ENCODE measurements around the gene B4GALT2.

The B4GALT2 gene

GRCh38 chr1:43994794-43995790 is 16.1 kb downstream of the B4GALT2 start:
- H3K27ac ChIP-seq: no peak overlapping the region
- H3K4me3 ChIP-seq (ENCODE audit: low read depth in 1 of 2, low read length in 1 of 2): no peak overlapping the region
- H3K9me3 ChIP-seq: no peaks in the 10 kb centered on the region
- TF ChIP-seq CTCF (IDR thresholded peaks at IDR 0.05): no peak
- H3K36me3 ChIP-seq: no peaks in the 10 kb centered on the region
- no peaks in the 10 kb centered on the region for H3K27me3 ChIP-seq
- peaks cover 16 to 17% of the 10 kb centered on the region in 2 experiments for H3K4me1 ChIP-seq (ENCODE audit: control insufficient read depth in 1 of 2, insufficient read depth in 1 of 2, low read depth in 1 of 2, low read length in 1 of 2)

- no peaks in the 10 kb centered on the region for H3K27me3 ChIP-seq
- peaks cover 9 to 10% of the 10 kb centered on the region in 2 experiments for H3K4me1 ChIP-seq (ENCODE audit: control insufficient read depth in 1 of 2, insufficient read depth in 1 of 2, low read depth in 1 of 2, low read length in 1 of 2)
- no peaks in the 10 kb centered on the region for H3K36me3 ChIP-seq
- no peaks in the 10 kb centered on the region for H3K9me3 ChIP-seq
- no peak for TF ChIP-seq CTCF (IDR thresholded peaks at IDR 0.05)
- no peak overlapping the region for H3K4me3 ChIP-seq (ENCODE audit: low read depth in 1 of 2, low read length in 1 of 2)
- no peak overlapping the region for H3K27ac ChIP-seq
These were observed 17.1 kb downstream of the B4GALT2 start for GRCh38 chr1:43995984-43996732.

- Histone ChIP-seq H3K36me3 (no peaks in the 10 kb centered on the region), H3K4me1 (ENCODE audit: control insufficient read depth in 1 of 2, insufficient read depth in 1 of 2, low read depth in 1 of 2, low read length in 1 of 2) (peaks cover 8% of the 10 kb centered on the region in 2 experiments), H3K27ac (no peak overlapping the region), H3K4me3 (ENCODE audit: low read depth in 1 of 2, low read length in 1 of 2) (no peak overlapping the region), H3K9me3 (no peaks in the 10 kb centered on the region), H3K27me3 (no peaks in the 10 kb centered on the region)
- no peak for TF ChIP-seq CTCF (IDR thresholded peaks at IDR 0.05)
These were observed 17.7 kb downstream of the B4GALT2 start for GRCh38 chr1:43996733-43997115.

GRCh38 chr1:43997295-43997999 is 18.4 kb downstream of the B4GALT2 start:
- no peak for TF ChIP-seq CTCF (IDR thresholded peaks at IDR 0.05)
- Histone ChIP-seq H3K27me3 (no peaks in the 10 kb centered on the region), H3K27ac (no peak overlapping the region), H3K4me1 (ENCODE audit: control insufficient read depth in 1 of 2, insufficient read depth in 1 of 2, low read depth in 1 of 2, low read length in 1 of 2) (peaks cover under 1% of the 10 kb centered on the region in 2 experiments), H3K36me3 (no peaks in the 10 kb centered on the region), H3K4me3 (ENCODE audit: low read depth in 1 of 2, low read length in 1 of 2) (no peak overlapping the region), H3K9me3 (no peaks in the 10 kb centered on the region)

GRCh38 chr1:43998000-43998378 is 19.0 kb downstream of the B4GALT2 start:
- Histone ChIP-seq H3K27ac (no peak overlapping the region), H3K36me3 (no peaks in the 10 kb centered on the region), H3K4me3 (ENCODE audit: low read depth in 1 of 2, low read length in 1 of 2) (no peak overlapping the region), H3K27me3 (no peaks in the 10 kb centered on the region), H3K4me1 (ENCODE audit: control insufficient read depth in 1 of 2, insufficient read depth in 1 of 2, low read depth in 1 of 2, low read length in 1 of 2) (no peaks in the 10 kb centered on the region), H3K9me3 (no peaks in the 10 kb centered on the region)
- TF ChIP-seq CTCF (IDR thresholded peaks at IDR 0.05): no peak
